Tibial artery (tissue), 4 donors: ENCODE measurements around the gene CABP4.

Experiments
- DNase-seq, 2 donors: peaks; one replicate each; pipeline ENCODE4 v3.0.0-alpha.2; 2019
- H3K27ac ChIP-seq, 2 donors: fragments of 200-600 bp; sonication (generic) in 1 of 2; 1 replicate in 1 of 2; 2 replicates in 1 of 2; pipeline ENCODE4 v1.5.1; 2018 to 2019; ENCODE audit warnings: mild to moderate bottlenecking in 1 of 2
- H3K27me3 ChIP-seq, 2 donors: fragments of 200-600 bp; sonication (generic) in 1 of 2; one replicate each; pipeline versions ENCODE4 v1.5.1 to v1.6.0; 2016 to 2019
- H3K36me3 ChIP-seq, 3 donors: fragments of 200-600 bp; sonication (generic) in 2 of 3; one replicate each; pipeline ENCODE4 v1.5.1; 2016 to 2019; ENCODE audit warnings: mild to moderate bottlenecking in 2 of 3
- H3K4me1 ChIP-seq, 4 donors: fragments of 200-600 bp; sonication (generic) in 2 of 4; 1 replicate in 3 of 4; 2 replicates in 1 of 4; pipeline ENCODE4 v1.5.1; 2016 to 2019
- H3K4me3 ChIP-seq, 2 donors: fragments of 200-600 bp; sonication (generic) in 1 of 2; 1 replicate in 1 of 2; 2 replicates in 1 of 2; pipeline ENCODE4 v1.5.1; 2018 to 2019; ENCODE audit warnings: mild to moderate bottlenecking in 2 of 2
- H3K9me3 ChIP-seq, 3 donors: fragments of 200-600 bp; sonication (generic) in 1 of 3; one replicate each; pipeline ENCODE4 v1.5.1; 2016 to 2019
- CTCF ChIP-seq, 2 experiments: fragments of 200-600 bp in 1 of 2; fragments of 450-650 bp in 1 of 2; IDR thresholded peaks; one replicate each; pipeline ENCODE4 v1.5.1; 2017 to 2019; ENCODE audit warnings: antibody characterized with exemption in 2 of 2, mild to moderate bottlenecking in 1 of 2, moderate library complexity in 1 of 2
- intact Hi-C: fragments of 100-400 bp; cut with DNase I; formaldehyde crosslinking; loops from one replicate; pipeline ENCODE4 v1.15.0; 2023; ENCODE audit warnings: low total_unique reads

Gene CABP4

DNA sequence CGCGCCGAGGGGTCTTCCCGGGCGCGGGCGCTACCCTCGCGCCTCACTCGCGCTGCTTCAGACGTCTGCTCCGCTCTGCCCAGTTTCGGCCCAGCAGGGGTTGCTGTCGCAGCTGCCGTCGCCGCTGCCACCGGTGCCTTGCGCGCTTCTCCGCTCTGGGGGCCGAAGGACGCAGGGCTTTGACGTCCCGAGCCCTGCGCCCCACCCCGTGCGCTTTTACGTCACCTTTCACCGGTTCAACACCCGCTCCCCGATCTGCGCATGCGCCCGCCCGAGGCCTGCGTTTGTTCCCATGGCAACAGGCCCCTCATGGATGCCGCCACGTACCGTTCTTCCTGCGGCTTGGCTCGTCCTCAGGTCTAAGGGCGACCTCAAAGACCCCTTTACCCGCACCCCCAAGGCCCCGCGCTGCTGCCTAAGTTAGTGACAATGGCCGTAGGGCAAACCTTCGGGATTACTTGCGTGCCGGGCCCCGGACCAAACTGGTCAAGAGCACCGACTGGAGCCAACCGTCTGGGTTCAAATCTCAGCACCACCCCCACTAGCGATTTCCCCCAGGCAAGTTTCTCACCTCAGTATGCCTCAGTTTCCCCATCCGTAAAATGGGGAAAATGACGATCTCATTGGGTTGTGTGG, 53.5 kb downstream of the CABP4 start:
- Histone ChIP-seq H3K4me1 (peaks cover 0 to 46% (median 42%) of the 10 kb centered on the region in 4 donors), H3K27me3 (peaks cover 0 to 8% of the 10 kb centered on the region in 2 donors), H3K9me3 (no peaks in the 10 kb centered on the region), H3K4me3 (peak overlapping the region; percentile 76 to 80), H3K36me3 (peaks cover 0 to 6% (median 6%) of the 10 kb centered on the region in 3 donors), H3K27ac (peak overlapping the region; percentile 92 to 99)
- no peak for TF ChIP-seq CTCF (IDR thresholded peaks at IDR 0.05)
- intact Hi-C loops = loop anchor here (5.0 kb wide), 1 partner anchor 156 kb away; the partner anchor contains the start of gene POLD4
- DNase-seq = peak; percentile 98 to 99

- H3K27me3 ChIP-seq = peaks cover 0 to 8% of the 10 kb centered on the region in 2 donors
- H3K4me3 ChIP-seq = no peak overlapping the region
- DNase-seq = no peak
- intact Hi-C loops = no loop called here
- H3K36me3 ChIP-seq = peaks cover 0 to 6% (median 6%) of the 10 kb centered on the region in 3 donors
- H3K9me3 ChIP-seq = no peaks in the 10 kb centered on the region
- peaks cover 0 to 32% (median 30%) of the 10 kb centered on the region in 4 donors for H3K4me1 ChIP-seq
- no peak overlapping the region for H3K27ac ChIP-seq
- TF ChIP-seq CTCF (IDR thresholded peaks at IDR 0.05) = no peak
These were observed 54.8 kb downstream of the CABP4 start for GRCh38 chr11:67510023-67510345.
